SK-N-SH treated with all-trans-retinoic acid at 6 μM for 48 hours (cell line): ENCODE results near the gene CUEDC2.

ENCODE experiments used
- ATAC-seq: fragments of 200-7000 bp; cut with Tn5 transposase; 3 replicates; pipeline ENCODE4 v1.9.1; 2020; ENCODE audit warnings: mild to moderate bottlenecking, moderate library complexity
- ARNTL ChIP-seq: fragments of 450-650 bp; formaldehyde crosslinking; IDR thresholded peaks from 2 replicates; pipeline ENCODE4 v1.5.0; 2020; ENCODE audit warnings: low read depth, mild to moderate bottlenecking, moderate library complexity, borderline replicate concordance
- BACH2 ChIP-seq: fragments of 250-450 bp; sonication (Bioruptor Pico); IDR thresholded peaks from 2 replicates; pipeline ENCODE4 v1.9.0; 2021; ENCODE audit warnings: mild to moderate bottlenecking, borderline replicate concordance
- CREB5 ChIP-seq: fragments of 250-450 bp; sonication (Bioruptor Pico); IDR thresholded peaks from 2 replicates; pipeline ENCODE4 v1.5.1; 2020; ENCODE audit warnings: low read depth, mild to moderate bottlenecking, moderate library complexity
- CSDC2 ChIP-seq: fragments of 250-450 bp; sonication (Bioruptor Pico); IDR thresholded peaks from 2 replicates; pipeline ENCODE4 v1.5.0; 2020; ENCODE audit warnings: mild to moderate bottlenecking, moderate library complexity
- CSRNP3 ChIP-seq: fragments of 250-450 bp; sonication (Bioruptor Pico); IDR thresholded peaks from 2 replicates; pipeline ENCODE4 v1.5.1; 2021; ENCODE audit warnings: mild to moderate bottlenecking, moderate library complexity
- ESRRG ChIP-seq: fragments of 250-450 bp; sonication (Bioruptor Pico); IDR thresholded peaks from 2 replicates; pipeline ENCODE4 v1.6.1; 2021; ENCODE audit warnings: mild to moderate bottlenecking
- GLIS3 ChIP-seq: fragments of 250-450 bp; sonication (Bioruptor Pico); IDR thresholded peaks from 2 replicates; pipeline ENCODE4 v1.5.0; 2020; ENCODE audit warnings: mild to moderate bottlenecking, moderate library complexity
- ISL1 ChIP-seq: fragments of 250-450 bp; sonication (Bioruptor Pico); IDR thresholded peaks from 2 replicates; pipeline ENCODE4 v2.1.2; 2022; ENCODE audit warnings: mild to moderate bottlenecking, moderate library complexity
- OSR1 ChIP-seq: fragments of 250-450 bp; sonication (Bioruptor Pico); IDR thresholded peaks from 2 replicates; pipeline ENCODE4 v1.8.0; 2022; ENCODE audit warnings: moderate library complexity, mild to moderate bottlenecking, inconsistent platforms
- PATZ1 ChIP-seq: fragments of 250-450 bp; sonication (Bioruptor Pico); IDR thresholded peaks from 2 replicates; pipeline ENCODE4 v1.8.0; 2020; ENCODE audit warnings: mild to moderate bottlenecking, moderate library complexity, borderline replicate concordance
- POU6F1 ChIP-seq: fragments of 250-450 bp; sonication (Bioruptor Pico); IDR thresholded peaks from 2 replicates; pipeline ENCODE4 v1.8.0; 2021; ENCODE audit warnings: low read depth, mild to moderate bottlenecking, moderate library complexity, borderline replicate concordance
- PPARA ChIP-seq: fragments of 250-450 bp; sonication (Bioruptor Pico); IDR thresholded peaks from 2 replicates; pipeline ENCODE4 v1.5.0; 2020; ENCODE audit warnings: mild to moderate bottlenecking, borderline replicate concordance
- RARB ChIP-seq: fragments of 250-450 bp; sonication (Bioruptor Pico); IDR thresholded peaks from 2 replicates; pipeline ENCODE4 v1.8.0; 2021; ENCODE audit warnings: mild to moderate bottlenecking, moderate library complexity
- SNAI2 ChIP-seq: fragments of 250-450 bp; sonication (Bioruptor Pico); IDR thresholded peaks from 2 replicates; pipeline ENCODE4 v1.5.0; 2020; ENCODE audit warnings: mild to moderate bottlenecking, moderate library complexity
- TOX ChIP-seq: fragments of 250-450 bp; sonication (Bioruptor Pico); IDR thresholded peaks from 2 replicates; pipeline ENCODE4 v1.8.0; 2021; ENCODE audit warnings: mild to moderate bottlenecking, moderate library complexity, borderline replicate concordance
- TSHZ2 ChIP-seq: fragments of 250-450 bp; sonication (Bioruptor Pico); IDR thresholded peaks from 2 replicates; pipeline ENCODE4 v1.5.0; 2020; ENCODE audit warnings: mild to moderate bottlenecking, moderate library complexity
- ZFP3 ChIP-seq: fragments of 250-450 bp; sonication (Bioruptor Pico); IDR thresholded peaks from 2 replicates; pipeline ENCODE4 v1.5.0; 2020; ENCODE audit warnings: mild to moderate bottlenecking, moderate library complexity
- ZFP30 ChIP-seq: fragments of 450-650 bp; formaldehyde crosslinking; IDR thresholded peaks from 2 replicates; pipeline ENCODE4 v1.5.0; 2022; ENCODE audit warnings: mild to moderate bottlenecking, moderate library complexity
- ZNF565 ChIP-seq: fragments of 450-650 bp; formaldehyde crosslinking; conservative IDR thresholded peaks from 2 replicates; pipeline ENCODE4 v1.5.0; 2020; ENCODE audit warnings: low read depth, mild to moderate bottlenecking, moderate library complexity
- ZNF70 ChIP-seq: fragments of 450-650 bp; formaldehyde crosslinking; IDR thresholded peaks from 2 replicates; pipeline ENCODE4 v1.5.0; 2020; ENCODE audit warnings: mild to moderate bottlenecking, moderate library complexity
- ZNF8 ChIP-seq: fragments of 450-650 bp; formaldehyde crosslinking; IDR thresholded peaks from 2 replicates; pipeline ENCODE4 v1.5.0; 2020; ENCODE audit warnings: mild to moderate bottlenecking, moderate library complexity

Gene CUEDC2

GRCh38 chr10:102384053-102384452 is 48.3 kb downstream of the CUEDC2 start (continued):
- no peak for TF ChIP-seq CSRNP3 (CRISPR knock-in tag)

- TF ChIP-seq GLIS3 (CRISPR knock-in tag) (no peak), POU6F1 (CRISPR knock-in tag) (no peak), PATZ1 (no peak), TOX (CRISPR knock-in tag) (no peak), ZNF8 (CRISPR knock-in tag) (no peak), ZNF565 (CRISPR knock-in tag) (no peak), CREB5 (CRISPR knock-in tag) (no peak), TSHZ2 (CRISPR knock-in tag) (no peak), CSRNP3 (CRISPR knock-in tag) (no peak), ARNTL (CRISPR knock-in tag) (no peak), ZFP3 (CRISPR knock-in tag) (no peak), ESRRG (no peak), ISL1 (CRISPR knock-in tag) (no peak), ZNF70 (CRISPR knock-in tag) (no peak), RARB (CRISPR knock-in tag) (no peak), SNAI2 (CRISPR knock-in tag) (no peak), OSR1 (CRISPR knock-in tag) (no peak), CSDC2 (CRISPR knock-in tag) (no peak), PPARA (CRISPR knock-in tag) (no peak), BACH2 (CRISPR knock-in tag) (no peak)
- TF ChIP-seq, all 23 proteins: peak for 0
- no peak for ATAC-seq
Measured at GRCh38 chr10:102382871-102383270, 49.5 kb downstream of the CUEDC2 start.

GRCh38 chr10:102381983-102382382 is 50.4 kb downstream of the CUEDC2 start:
- ATAC-seq: no peak
- TF ChIP-seq PATZ1 (no peak), ZNF565 (CRISPR knock-in tag) (no peak), ARNTL (CRISPR knock-in tag) (no peak), RARB (CRISPR knock-in tag) (no peak), ZFP30 (CRISPR knock-in tag) (no peak), POU6F1 (CRISPR knock-in tag) (no peak), ESRRG (no peak), ZFP3 (CRISPR knock-in tag) (no peak), OSR1 (CRISPR knock-in tag) (no peak)
